Measurements from ENCODE around the gene SLC5A12.

SLC5A12 gene

DNA sequence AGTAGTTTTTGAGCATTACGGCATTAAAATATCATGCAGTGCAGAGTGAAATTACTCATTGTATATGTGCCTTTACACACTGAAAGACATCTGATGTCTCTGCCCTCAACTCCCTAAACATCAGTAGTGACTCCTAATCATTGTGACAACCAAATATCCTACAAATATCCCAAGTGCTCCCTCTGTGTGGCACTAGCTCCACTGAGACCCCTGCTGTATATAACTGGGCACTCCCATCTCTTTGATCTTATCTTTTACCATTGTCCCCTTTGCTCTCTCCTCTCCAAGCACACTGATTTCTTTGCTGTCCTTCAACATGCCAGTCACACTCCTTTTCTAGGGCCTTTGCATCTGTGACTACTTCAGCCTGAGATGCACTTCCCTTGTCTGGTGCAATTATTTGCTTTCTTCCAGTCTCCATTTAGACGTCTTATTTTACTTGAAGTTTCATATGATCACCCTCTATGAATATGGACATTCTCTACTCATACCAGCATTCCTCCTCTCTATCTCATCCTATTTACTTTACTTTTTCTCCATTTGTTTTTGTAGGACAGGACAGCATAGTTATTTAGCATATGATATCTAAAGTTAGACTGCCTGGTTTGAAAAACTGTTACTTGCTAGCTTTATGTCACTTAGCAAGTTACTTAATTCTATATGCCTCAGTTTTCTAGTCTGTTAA is 2.4 kb downstream of the SLC5A12 start:
- DNase-seq (ENCODE audit: low spot score): no peak

- no peak for DNase-seq (ENCODE audit: low spot score)
These were observed 4.1 kb downstream of the SLC5A12 start for GRCh38 chr11:26717771-26718170.

GRCh38 chr11:26715133-26715532 is 6.7 kb downstream of the SLC5A12 start:
- no peak for DNase-seq (ENCODE audit: low spot score)

GRCh38 chr11:26712497-26712896 is 9.4 kb downstream of the SLC5A12 start:
- DNase-seq (ENCODE audit: low spot score): no peak

- DNase-seq (ENCODE audit: low spot score): no peak
These were observed 11.4 kb downstream of the SLC5A12 start for GRCh38 chr11:26710489-26710888.

- DNase-seq (ENCODE audit: low spot score): no peak
These were observed 13.0 kb downstream of the SLC5A12 start for GRCh38 chr11:26708736-26709456.

DNA sequence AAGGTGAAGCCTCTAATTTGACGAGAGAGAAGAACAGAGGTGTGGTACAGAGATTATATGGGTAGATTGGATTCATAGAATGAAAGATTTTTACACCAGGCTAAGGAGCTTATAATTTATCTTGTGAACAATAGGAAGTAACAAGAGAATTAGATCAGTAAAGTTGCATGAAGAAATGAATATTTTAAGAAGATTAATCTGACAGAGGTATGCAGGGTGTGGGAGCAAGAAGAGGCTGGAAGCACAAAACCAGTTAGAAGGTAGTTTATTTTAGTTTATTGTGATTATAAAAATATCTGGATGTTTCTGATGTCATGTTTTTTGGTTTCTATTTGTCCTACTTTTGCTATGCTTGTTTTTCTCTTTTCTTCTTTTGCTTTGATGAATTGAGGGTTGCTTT is 15.7 kb downstream of the SLC5A12 start:
- DNase-seq (ENCODE audit: low spot score): no peak

DNA sequence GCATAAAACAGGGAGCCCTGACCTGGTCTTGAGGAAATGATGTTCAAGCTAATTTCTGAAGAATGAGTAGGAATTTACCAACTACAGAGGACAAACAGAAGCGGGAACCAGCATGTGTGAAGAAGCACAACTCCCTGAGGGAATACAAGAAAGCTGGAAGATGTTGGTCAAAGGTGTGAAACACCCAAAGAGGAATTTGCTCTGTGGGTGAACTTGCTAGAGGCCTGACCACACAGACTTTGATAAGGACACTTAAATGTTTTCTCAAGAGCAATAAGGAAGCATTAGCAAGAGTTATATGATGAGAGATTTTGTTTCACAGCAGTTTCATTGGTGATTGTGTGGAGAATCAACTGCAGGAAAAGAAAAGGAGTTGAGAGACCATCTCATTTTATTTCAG is 17.6 kb downstream of the SLC5A12 start:
- no peak for DNase-seq (ENCODE audit: low spot score)

DNA sequence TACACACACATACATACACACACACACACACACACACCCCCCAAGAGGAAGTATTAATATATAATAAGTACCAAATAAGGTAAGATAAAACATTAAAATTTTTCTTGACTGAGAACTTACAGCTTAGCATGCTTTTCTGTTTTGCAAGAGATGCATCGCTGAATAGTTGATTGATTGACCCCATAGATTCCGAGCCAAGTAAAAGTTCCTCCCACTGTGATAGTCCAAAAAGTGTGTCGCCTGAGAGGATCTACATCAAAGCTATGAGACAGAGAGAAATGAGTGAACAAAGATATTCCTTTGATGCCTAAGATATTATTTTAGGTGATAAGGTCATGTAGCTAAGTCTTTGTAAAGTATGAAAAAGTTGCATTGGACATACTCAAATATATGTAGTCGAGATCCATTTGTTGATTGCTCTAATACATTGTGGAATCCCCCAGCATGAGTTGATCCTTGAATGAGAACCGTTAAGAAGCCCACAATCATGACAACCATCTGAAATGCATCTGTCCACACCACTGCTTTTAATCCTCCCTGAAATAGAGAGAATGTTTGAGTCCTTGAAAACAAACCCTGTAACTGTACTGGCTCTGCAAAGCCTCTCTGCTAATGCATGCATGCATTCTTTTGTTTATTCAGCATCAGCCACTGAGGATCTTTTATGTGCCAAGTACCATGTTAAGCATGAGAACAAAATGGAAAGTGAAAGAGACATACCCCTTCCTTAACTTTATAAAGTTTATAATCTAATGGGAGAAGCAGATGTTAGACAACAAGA is 18.3 kb downstream of the SLC5A12 start:
- DNase-seq (ENCODE audit: low spot score): no peak

DNA sequence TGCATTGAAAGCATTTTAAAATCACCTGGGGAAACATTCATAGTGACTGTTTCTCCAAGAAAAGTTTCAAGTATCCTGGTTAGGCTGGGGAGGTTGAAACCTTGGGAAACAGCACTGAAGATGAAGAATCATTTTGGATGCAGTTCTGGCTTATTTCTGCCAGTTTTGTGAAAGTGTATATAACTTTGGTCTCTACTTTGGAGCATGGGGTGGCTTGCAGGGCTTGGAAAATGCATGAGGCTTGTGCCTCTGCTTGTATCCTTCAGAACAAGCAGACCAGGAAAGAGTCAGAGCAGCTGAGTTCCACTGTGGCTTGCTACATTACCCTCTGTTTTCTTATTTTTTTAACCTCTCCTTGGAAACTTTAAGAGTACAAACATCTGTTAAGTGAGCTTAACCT is 19.5 kb downstream of the SLC5A12 start:
- no peak for DNase-seq (ENCODE audit: low spot score)

DNA sequence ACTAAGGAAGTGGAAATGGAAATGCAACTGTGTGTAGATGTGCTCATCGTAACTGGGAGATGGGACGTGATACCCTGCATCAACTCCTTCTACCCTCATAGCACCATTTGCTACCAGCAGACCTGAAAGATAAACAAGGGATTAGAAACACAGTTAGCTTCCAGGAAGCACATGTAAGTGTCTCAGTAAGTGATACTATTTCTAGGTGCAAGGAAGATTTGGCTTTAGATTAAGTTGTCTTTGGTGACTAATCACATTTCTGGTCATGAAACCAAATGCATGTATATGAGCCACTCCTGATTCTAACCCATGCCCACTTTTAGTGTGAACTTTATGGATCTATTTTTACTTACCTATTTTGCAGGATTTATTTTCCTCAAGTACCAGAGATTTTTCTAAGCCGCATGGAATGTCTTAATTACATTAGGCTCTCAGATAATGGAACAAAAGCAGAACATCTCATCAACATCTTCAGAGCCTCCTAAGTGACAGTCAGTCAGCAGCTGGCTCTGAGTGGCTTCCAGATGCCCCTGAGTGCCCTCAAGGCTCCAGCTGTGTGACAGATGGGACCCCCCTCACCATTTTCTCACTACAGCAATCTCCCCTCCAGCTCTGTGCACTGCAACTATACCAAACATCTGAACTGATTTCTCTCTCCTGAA is 21.2 kb downstream of the SLC5A12 start:
- DNase-seq (ENCODE audit: low spot score): no peak

- DNase-seq (ENCODE audit: low spot score): no peak
These were observed 23.6 kb downstream of the SLC5A12 start for GRCh38 chr11:26698224-26698623.

DNA sequence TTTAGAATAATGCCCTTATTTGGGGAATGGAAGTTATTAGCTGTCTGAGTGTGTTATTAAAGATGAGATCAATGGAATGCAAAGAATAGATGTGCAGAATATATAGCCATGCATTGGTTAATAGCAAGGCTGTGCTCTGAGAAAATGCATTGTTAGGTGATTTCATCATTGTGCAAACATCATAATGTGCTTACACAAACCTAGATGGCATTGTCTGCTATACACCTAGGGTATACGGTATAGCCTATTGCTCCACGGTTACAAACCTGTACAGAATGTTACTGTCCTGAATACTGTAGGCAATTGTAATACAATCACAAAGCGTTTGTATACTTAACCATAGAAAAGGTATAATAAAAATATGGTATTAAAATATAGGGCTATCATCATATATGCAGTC is 25.5 kb downstream of the SLC5A12 start:
- DNase-seq (ENCODE audit: low spot score): no peak

DNA sequence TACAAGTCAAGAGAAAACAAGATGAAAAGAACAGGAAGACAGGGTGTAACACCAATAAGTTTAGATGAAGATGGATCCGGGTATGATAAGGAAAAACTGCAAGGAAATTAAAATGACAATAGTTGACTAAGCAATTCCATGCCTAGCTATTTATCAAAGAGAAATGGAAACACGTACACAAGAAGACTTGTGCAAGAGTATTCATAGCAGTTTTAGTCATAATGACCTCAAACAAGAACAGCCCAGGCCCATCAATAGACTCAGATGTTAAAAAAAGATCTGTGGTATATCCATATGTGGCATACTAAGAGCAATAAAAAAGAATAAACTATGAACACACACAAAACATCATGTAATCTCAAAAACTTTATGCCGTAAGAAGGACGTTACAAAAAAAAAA is 33.2 kb downstream of the SLC5A12 start:
- no peak for DNase-seq (ENCODE audit: low spot score)

GRCh38 chr11:26687351-26687750 is 34.5 kb downstream of the SLC5A12 start:
- DNase-seq (ENCODE audit: low spot score): no peak

DNA sequence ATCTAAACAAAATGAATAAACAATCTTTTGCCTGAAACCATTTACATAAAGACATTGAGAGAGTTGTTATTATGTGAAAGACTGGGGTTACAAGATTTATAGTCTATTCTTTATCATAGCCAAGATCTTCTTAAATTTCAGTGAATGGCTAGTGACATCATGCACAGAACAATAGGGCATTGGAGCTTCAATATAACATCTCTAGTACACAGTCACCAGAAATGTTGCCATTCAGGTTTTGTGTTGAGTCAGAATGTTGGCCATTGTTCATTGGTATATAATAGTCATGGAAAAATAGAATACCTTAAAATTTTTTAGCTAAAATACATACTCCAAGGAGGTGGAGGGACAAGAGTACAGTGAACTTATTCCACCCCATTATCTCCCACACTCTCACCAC is 44.3 kb downstream of the SLC5A12 start:
- no peak for DNase-seq (ENCODE audit: low spot score)

DNA sequence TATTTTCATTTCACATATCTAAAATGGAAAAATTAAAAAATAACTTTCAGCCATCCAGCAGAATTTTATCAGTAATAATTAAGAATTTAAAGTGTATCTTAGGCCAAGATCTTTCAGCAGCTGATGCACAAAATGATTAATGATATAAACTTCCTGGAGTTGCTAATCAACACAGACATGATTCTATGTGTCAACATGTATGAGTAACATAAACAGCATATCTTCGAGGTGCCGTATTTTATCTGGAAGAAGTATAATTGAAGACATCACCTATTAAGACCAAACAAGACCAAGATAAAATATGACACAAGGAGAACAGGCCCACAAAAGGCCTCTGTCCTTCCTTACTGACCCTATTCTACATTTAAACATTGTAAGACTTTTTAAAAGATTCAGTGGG is 45.2 kb downstream of the SLC5A12 start:
- DNase-seq (ENCODE audit: low spot score): no peak

DNA sequence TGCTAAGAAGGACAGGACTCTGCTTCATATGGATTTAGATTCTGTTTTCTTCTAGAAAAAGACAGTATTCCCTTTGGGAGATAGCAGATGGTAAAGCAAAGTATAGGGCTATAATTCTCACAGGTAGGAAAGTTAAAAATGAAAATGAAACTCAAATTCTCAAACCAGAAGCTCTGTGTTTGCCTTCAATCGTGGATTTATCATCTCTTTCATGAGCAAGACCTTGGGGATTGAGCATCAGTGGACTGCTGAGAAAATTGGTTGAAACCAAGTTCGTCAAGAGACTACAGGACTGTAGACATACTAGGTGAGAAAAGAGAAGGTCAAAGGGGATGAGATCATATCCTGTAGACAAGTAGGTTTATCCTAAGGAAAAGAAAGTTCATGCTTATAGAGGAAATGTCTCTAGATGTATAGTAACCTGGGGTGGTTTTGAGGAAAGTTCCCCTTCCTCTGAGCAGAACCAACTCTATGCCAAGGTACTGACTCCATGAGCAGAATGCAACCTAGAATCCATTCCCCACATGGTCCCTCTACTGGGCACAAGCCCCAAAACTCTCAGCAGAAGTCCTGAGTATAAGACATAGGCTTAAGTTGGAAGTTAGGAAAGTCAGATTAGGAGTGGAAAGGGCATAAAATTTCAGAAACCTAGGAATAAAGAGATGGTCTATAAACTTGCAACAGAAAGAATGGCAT is 46.5 kb downstream of the SLC5A12 start:
- DNase-seq (ENCODE audit: low spot score): no peak

- no peak for DNase-seq (ENCODE audit: low spot score)
These were observed 55.9 kb downstream of the SLC5A12 start for GRCh38 chr11:26665946-26666345.

DNA sequence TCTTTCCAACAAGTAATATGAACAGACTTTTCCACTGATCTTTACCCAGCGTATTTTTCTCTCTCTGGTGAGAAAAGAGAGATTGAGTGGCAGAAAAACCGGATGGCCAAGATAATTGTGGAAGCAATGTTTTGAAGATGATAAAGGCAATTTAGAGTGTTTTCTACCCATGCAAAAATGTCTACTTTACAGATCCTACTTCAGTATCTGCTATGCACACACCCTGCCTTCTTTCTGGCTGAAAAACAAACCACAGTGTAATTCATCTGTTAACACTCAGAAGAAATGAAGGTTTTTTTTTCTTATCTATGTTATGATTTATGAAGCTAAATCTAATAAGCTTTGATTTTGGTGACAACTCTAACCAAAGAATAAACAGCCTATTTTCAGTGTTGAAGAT is 56.8 kb downstream of the SLC5A12 start:
- DNase-seq (ENCODE audit: low spot score): no peak

GRCh38 chr11:26662916-26663315 is 58.9 kb downstream of the SLC5A12 start:
- DNase-seq (ENCODE audit: low spot score): no peak

DNA sequence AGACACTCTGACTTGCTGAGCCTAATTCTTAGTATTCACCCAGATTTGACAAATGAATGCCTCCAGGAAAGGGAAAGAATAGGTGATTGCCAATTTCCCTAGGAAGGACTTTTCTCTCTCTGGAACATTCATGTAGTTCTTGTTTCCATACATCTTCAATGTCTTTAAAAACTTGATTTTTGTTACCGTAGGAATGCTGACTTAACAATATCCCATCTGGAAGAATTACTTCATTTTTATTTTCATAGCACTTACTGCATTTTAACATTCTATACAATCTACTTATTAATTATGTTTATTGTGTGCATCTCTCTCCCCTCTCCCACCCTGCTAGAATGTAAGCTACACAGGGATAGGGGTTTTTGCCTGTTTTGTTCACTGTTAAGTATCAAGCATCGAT is 66.6 kb downstream of the SLC5A12 start:
- DNase-seq (ENCODE audit: low spot score): no peak

Data from HuH-7 (cell line).